Osteocyte (in vitro differentiated cells): ENCODE data around the gene RIMBP2. TPM values are rescaled to one million over a fixed set of nuclear protein-coding genes. Genes with fewer than 3 reads are reported as not detected.

Experiments
- DNase-seq: peaks from one replicate; pipeline ENCODE4 v3.0.0; 2021; ENCODE audit warnings: mixed read lengths; ENCODE audit not compliant: unreplicated experiment; ENCODE audit errors: extremely low spot score
- H3K27ac Mint-ChIP-seq: one replicate; pipeline ENCODE4 v1.8.0; 2021; ENCODE audit warnings: mild to moderate bottlenecking, mixed read lengths; ENCODE audit not compliant: unreplicated experiment
- H3K27me3 Mint-ChIP-seq: one replicate; pipeline ENCODE4 v1.8.0; 2021; ENCODE audit warnings: mixed read lengths; ENCODE audit not compliant: unreplicated experiment
- H3K36me3 Mint-ChIP-seq: one replicate; pipeline ENCODE4 v1.8.0; 2021; ENCODE audit warnings: mixed read lengths; ENCODE audit not compliant: unreplicated experiment
- H3K4me1 Mint-ChIP-seq: one replicate; pipeline ENCODE4 v1.8.0; 2021; ENCODE audit warnings: mixed read lengths; ENCODE audit not compliant: unreplicated experiment
- H3K4me3 Mint-ChIP-seq: one replicate; pipeline ENCODE4 v1.8.0; 2021; ENCODE audit warnings: mild to moderate bottlenecking, moderate library complexity, mixed read lengths; ENCODE audit not compliant: unreplicated experiment
- H3K9me3 Mint-ChIP-seq: one replicate; pipeline ENCODE4 v1.8.0; 2021; ENCODE audit warnings: mixed read lengths; ENCODE audit not compliant: unreplicated experiment
- CTCF ChIP-seq: fragments of 200-600 bp; sonication (generic); IDR thresholded peaks from 2 replicates; pipeline ENCODE4 v1.5.0; 2021; ENCODE audit warnings: antibody characterized with exemption, mild to moderate bottlenecking, moderate library complexity
- total RNA-seq: library from RNA; stranded (reverse); gene quantifications from 2 replicates; pipeline ENCODE4 v1.2.1, GENCODE V29; 2021

The RIMBP2 gene
- total RNA-seq, 1 donor from 2014 or later: 0.13 TPM

GRCh38 chr12:130572553-130572952, 143.5 kb downstream of the RIMBP2 start:
- Mint-ChIP-seq H3K36me3 (no peaks in the 10 kb centered on the region), H3K9me3 (peaks cover 18% of the 10 kb centered on the region), H3K4me1 (no peaks in the 10 kb centered on the region), H3K27me3 (no peaks in the 10 kb centered on the region), H3K4me3 (no peak overlapping the region), H3K27ac (no peak overlapping the region)
- TF ChIP-seq CTCF: no peak
- DNase-seq: no peak

- H3K27ac Mint-ChIP-seq: no peak overlapping the region
Measured at GRCh38 chr12:130571734-130572133, 144.4 kb downstream of the RIMBP2 start.

GRCh38 chr12:130571089-130571488, 145.0 kb downstream of the RIMBP2 start:
- H3K9me3 Mint-ChIP-seq: peaks cover 18% of the 10 kb centered on the region
- H3K4me3 Mint-ChIP-seq: no peak overlapping the region
- no peaks in the 10 kb centered on the region for H3K27me3 Mint-ChIP-seq
- no peak for TF ChIP-seq CTCF
- no peaks in the 10 kb centered on the region for H3K36me3 Mint-ChIP-seq
- no peaks in the 10 kb centered on the region for H3K4me1 Mint-ChIP-seq
- H3K27ac Mint-ChIP-seq: no peak overlapping the region
- no peak for DNase-seq

More at GRCh38 chr12:130571734-130572133, 144.4 kb downstream of the RIMBP2 start:
- no peak for TF ChIP-seq CTCF
- H3K36me3 Mint-ChIP-seq: no peaks in the 10 kb centered on the region
- DNase-seq: no peak
- peaks cover 18% of the 10 kb centered on the region for H3K9me3 Mint-ChIP-seq
- no peaks in the 10 kb centered on the region for H3K27me3 Mint-ChIP-seq
- H3K4me1 Mint-ChIP-seq: no peaks in the 10 kb centered on the region
- H3K4me3 Mint-ChIP-seq: no peak overlapping the region

- no peaks in the 10 kb centered on the region for H3K27me3 Mint-ChIP-seq
- no peak overlapping the region for H3K27ac Mint-ChIP-seq
- peaks cover 18% of the 10 kb centered on the region for H3K9me3 Mint-ChIP-seq
- no peaks in the 10 kb centered on the region for H3K4me1 Mint-ChIP-seq
- TF ChIP-seq CTCF: no peak
- H3K4me3 Mint-ChIP-seq: no peak overlapping the region
- no peak for DNase-seq
- H3K36me3 Mint-ChIP-seq: no peaks in the 10 kb centered on the region
Measured at GRCh38 chr12:130569521-130569920, 146.6 kb downstream of the RIMBP2 start.

GRCh38 chr12:130568501-130568900, 147.6 kb downstream of the RIMBP2 start:
- Mint-ChIP-seq H3K4me1 (no peaks in the 10 kb centered on the region), H3K27me3 (no peaks in the 10 kb centered on the region), H3K9me3 (peaks cover 24% of the 10 kb centered on the region), H3K36me3 (no peaks in the 10 kb centered on the region), H3K4me3 (no peak overlapping the region), H3K27ac (no peak overlapping the region)
- TF ChIP-seq CTCF: no peak
- DNase-seq: no peak
